Thyroid gland (tissue), 4 donors: Measurements from ENCODE around the gene SNRNP40.

Source experiments
- POLR2A ChIP-seq, 2 donors: fragments of 450-650 bp; IDR thresholded peaks; one replicate each; pipeline ENCODE4 v1.6.1; 2017; ENCODE audit warnings: antibody characterized with exemption in 2 of 2, mild to moderate bottlenecking in 2 of 2, moderate library complexity in 1 of 2
- TF ChIP-seq, protein P1 (sequence below), 6 experiments: fragments of 200-600 bp in 3 of 6; fragments of 450-650 bp in 3 of 6; sonication (generic) in 3 of 6; IDR thresholded peaks; one replicate each; pipeline ENCODE4 v1.5.1; 2016 to 2019; ENCODE audit warnings: antibody characterized with exemption in 6 of 6, mild to moderate bottlenecking in 2 of 6, inconsistent platforms in 1 of 6, moderate library complexity in 1 of 6

DNA sequence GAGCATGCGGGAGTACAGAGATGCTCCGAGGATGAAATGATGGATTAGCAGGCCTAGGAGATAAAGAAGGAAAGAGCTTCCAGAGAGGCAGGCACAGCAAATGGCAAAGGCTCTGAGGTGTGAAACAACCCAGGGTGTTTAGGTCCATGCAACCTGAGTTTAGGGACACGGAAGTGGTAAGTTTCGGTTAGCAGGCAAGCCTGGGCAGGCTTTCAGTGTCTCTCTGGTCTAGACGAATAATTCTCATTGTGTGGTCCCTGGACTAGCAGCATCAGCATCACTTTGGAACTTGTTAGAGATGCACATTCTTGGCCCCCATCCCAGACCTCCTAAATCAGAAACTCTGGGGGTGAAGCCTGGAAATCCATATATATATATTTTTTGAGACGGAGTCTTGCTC, 75.5 kb downstream of the SNRNP40 start:
- TF ChIP-seq, protein P1, sequence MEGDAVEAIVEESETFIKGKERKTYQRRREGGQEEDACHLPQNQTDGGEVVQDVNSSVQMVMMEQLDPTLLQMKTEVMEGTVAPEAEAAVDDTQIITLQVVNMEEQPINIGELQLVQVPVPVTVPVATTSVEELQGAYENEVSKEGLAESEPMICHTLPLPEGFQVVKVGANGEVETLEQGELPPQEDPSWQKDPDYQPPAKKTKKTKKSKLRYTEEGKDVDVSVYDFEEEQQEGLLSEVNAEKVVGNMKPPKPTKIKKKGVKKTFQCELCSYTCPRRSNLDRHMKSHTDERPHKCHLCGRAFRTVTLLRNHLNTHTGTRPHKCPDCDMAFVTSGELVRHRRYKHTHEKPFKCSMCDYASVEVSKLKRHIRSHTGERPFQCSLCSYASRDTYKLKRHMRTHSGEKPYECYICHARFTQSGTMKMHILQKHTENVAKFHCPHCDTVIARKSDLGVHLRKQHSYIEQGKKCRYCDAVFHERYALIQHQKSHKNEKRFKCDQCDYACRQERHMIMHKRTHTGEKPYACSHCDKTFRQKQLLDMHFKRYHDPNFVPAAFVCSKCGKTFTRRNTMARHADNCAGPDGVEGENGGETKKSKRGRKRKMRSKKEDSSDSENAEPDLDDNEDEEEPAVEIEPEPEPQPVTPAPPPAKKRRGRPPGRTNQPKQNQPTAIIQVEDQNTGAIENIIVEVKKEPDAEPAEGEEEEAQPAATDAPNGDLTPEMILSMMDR (IDR thresholded peaks at IDR 0.05): no peak
- no peak for TF ChIP-seq POLR2A (IDR thresholded peaks at IDR 0.05)
